NAMALWA (cell line): ENCODE measurements around the gene DEPDC5.
"Not testable (repeated sequence)": the region's sequence is repeated elsewhere in the genome, so short reads cannot be mapped to it uniquely, and the experiment has no call there.

Source experiments
- DNase-seq: peaks from one replicate; pipeline ENCODE4 v3.0.0-alpha.2; 2015; ENCODE audit warnings: low spot score

Gene DEPDC5

GRCh38 chr22:31753634-31754501, at the start of gene DEPDC5:
TSS of gene DEPDC5 (plus strand) at chr22:31754019. CDS start at chr22:31754922, 903 bp downstream.
- peak; percentile 96 for DNase-seq

GRCh38 chr22:31707519-31707918, 46.3 kb upstream of the DEPDC5 start:
- no peak for DNase-seq

GRCh38 chr22:31711226-31711625, 42.6 kb upstream of the DEPDC5 start:
- DNase-seq: not testable (repeated sequence)

- DNase-seq: no peak
Measured at GRCh38 chr22:31715147-31715778, 38.6 kb upstream of the DEPDC5 start.

- no peak for DNase-seq
Measured at GRCh38 chr22:31719850-31720471, 33.9 kb upstream of the DEPDC5 start.

- DNase-seq: no peak
Measured at GRCh38 chr22:31723723-31724122, 30.1 kb upstream of the DEPDC5 start.

- no peak for DNase-seq
Measured at GRCh38 chr22:31726692-31727091, 27.1 kb upstream of the DEPDC5 start.

GRCh38 chr22:31728857-31729256, 25.0 kb upstream of the DEPDC5 start:
- DNase-seq: no peak

GRCh38 chr22:31730344-31730711, 23.5 kb upstream of the DEPDC5 start:
- DNase-seq: peak; percentile 22

- DNase-seq: no peak
Measured at GRCh38 chr22:31732089-31732829, 21.6 kb upstream of the DEPDC5 start.

- no peak for DNase-seq
Measured at GRCh38 chr22:31733580-31734079, 20.2 kb upstream of the DEPDC5 start.

- no peak for DNase-seq
Measured at GRCh38 chr22:31734512-31734911, 19.3 kb upstream of the DEPDC5 start.

- no peak for DNase-seq
Measured at GRCh38 chr22:31736458-31736857, 17.4 kb upstream of the DEPDC5 start.

- no peak for DNase-seq
Measured at GRCh38 chr22:31737932-31738331, 15.9 kb upstream of the DEPDC5 start.

GRCh38 chr22:31738566-31738965, 15.3 kb upstream of the DEPDC5 start:
- DNase-seq: no peak

GRCh38 chr22:31739795-31740201, 14.0 kb upstream of the DEPDC5 start:
- DNase-seq: no peak

GRCh38 chr22:31740314-31740713, 13.5 kb upstream of the DEPDC5 start:
- DNase-seq: not testable (repeated sequence)

GRCh38 chr22:31742115-31742514, 11.7 kb upstream of the DEPDC5 start:
- no peak for DNase-seq

- no peak for DNase-seq
Measured at GRCh38 chr22:31742682-31743081, 11.1 kb upstream of the DEPDC5 start.

GRCh38 chr22:31743871-31744270, 9.9 kb upstream of the DEPDC5 start:
- DNase-seq: no peak

- no peak for DNase-seq
Measured at GRCh38 chr22:31747441-31747840, 6.4 kb upstream of the DEPDC5 start.

GRCh38 chr22:31748490-31748889, 5.3 kb upstream of the DEPDC5 start:
- DNase-seq: peak; percentile 38
